GM18520 (cell line): ENCODE results near the gene RASGEF1C.

Source experiments
- ATAC-seq: cut with Tn5 transposase; IDR thresholded peaks from one replicate; pipeline ENCODE4 v1.9.1; 2021; ENCODE audit not compliant: unreplicated experiment

RASGEF1C gene

DNA sequence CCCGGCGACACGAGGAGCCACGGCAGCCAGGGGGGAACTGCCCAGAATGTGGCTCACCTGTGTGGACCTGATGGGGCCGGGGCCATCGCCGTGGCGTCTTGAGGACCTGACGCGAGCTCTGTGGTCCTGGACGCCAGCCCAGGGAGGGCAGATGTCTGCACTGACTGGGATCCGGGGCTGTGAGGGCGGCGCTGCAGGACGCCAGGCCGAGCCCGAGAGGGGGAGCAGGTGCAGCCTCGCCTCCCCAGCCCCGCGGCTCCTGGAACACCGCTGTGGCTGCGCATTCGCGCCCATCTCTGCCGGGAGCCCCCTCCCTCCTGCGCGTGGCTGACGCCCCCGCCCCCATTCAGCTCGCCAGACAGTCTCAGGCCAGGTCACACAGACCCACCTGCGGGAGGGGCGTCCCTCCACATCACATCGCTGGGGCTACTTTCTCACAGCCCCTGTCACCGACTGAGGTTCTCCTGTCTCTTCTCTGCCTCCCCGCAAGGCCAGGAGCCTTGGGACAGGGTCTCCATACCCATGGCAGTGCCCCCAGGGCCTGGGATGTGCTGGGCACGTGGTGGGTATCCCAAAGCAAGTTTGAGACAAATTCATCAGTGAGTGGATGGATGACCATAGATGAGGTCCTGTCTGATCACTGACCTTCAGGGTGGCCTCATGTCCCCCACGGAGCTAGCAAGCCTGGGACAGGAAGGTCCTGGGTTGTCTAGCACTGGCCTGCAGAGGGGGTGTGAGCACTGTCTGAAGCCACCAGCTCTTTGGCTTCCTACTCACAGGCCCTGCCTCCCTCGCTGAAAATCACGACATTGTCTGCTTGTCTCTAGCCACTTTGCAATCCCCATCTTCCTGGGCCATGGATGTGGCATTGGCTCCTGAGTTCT is 47.3 kb downstream of the RASGEF1C start:
- no peak for ATAC-seq

DNA sequence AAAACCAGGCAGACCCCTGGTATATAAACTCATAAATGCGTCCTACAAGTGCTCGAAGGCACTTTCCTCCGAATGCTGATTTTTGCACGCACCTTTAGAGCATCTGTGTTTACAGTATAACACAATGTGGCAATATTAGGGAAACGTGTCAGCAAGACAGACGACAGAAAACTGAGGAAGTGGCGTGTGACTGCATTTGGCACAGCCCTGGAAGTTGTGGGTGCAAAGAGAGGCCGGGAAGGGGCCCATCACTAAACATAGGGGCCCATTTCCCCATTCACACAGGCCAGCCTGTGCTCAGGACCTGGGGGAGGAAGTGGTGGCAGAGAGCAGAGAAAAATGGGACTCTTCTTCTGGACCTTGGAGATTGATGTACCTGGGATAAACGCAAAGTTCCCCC is 48.2 kb downstream of the RASGEF1C start:
- ATAC-seq: no peak

DNA sequence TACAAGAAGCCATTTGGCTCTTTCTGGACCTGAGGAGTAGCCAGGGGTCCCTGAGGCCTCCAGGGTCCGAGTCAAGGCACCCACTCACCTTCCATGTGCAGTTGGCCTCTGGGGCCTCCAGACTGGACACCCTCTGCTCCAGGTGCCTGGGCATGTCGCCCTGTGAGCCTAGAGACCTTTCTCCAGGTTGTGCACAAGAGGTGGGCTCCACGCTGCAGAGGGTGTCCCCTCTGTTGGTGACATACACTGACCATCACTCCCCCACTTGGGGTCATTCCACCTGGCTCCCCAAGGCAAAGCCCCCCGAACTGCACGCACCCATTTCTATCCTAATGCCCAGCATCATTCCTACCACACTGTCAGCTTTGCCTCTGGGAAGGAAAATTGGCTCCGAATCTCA is 48.8 kb downstream of the RASGEF1C start:
- no peak for ATAC-seq

DNA sequence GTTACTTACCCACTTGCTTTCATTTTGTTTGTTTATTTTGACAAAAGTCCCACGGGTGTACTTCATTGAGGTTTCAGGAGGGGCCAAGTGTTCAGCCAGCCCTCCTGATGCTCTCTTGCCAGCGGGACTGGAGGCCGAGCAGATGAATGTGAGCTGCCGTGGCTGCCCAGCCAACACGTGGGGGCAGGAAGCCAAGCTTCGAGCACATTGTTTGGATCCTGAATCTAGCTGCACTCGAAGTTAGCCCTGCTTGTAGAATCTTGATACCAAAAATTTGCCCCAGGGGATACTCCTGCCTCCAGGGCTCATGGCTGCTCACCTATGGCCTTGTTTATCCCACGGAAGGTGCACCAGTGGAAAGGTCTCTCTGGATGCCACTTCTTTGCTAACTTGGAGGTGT is 49.3 kb downstream of the RASGEF1C start:
- ATAC-seq: no peak

DNA sequence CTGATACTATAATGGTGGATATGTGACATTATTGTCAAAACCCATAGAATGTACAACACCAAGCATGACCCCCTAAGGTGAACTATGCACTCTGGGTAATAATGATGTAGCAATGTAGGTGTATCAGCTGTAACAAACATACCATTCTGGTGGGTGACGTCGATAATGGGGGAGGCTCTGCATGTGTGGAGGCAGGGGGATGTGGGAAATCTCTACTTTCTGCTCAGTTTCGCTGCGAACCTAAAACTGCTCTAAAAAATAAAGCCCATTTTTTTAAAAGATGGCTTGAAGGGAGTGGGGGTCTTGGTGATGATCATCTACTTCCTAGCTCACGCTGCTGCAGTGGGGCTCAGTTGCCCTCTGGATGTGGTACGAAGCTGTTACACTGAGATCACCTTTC is 51.1 kb downstream of the RASGEF1C start:
- ATAC-seq: no peak

DNA sequence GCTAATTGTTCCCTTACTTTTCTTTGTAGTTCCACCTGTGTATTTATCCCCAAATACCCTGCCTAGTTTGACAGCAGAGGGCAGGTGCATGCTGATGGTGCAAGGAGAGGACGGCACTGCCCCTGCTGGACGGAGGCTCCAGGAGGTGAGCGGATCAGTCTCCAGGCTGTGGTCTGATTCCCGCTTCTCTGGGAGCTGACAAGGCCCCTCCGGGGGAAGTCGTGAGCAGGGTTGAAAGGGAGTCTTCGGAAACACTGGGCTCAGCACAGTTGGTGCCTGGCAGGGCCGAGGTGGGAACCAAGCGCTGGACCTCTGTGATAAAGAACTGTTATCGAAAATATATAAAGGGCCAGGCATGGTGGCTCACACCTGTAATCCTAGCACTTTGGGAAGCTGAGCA is 52.9 kb downstream of the RASGEF1C start:
- no peak for ATAC-seq

DNA sequence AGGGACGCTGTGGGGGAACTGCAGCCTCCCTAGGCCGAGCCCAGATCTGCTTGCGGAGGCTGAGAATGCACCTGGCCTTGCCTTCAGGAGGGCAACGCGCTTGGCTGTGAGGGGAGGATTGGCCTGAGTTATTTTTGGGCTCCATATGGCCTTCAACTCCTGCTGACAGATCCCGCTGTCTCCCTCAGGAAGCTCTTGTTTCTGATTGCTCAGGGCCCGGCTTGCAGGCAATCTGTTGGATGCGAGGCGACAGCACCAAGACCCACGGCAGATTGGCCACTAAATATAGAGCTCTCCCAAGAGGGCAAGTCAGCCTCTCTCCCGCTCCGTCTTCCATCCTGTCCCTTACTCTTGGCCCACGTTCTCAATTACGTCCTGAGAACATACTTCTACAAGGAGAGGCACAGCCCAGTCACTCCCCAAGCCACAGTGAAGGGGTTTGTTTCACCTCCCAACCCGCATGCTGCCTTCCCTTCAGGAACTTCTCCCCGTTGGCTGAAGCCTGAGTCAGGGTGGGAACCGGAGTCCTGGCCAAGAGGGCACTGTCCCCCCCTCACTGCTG is 53.6 kb downstream of the RASGEF1C start:
- ATAC-seq: no peak

DNA sequence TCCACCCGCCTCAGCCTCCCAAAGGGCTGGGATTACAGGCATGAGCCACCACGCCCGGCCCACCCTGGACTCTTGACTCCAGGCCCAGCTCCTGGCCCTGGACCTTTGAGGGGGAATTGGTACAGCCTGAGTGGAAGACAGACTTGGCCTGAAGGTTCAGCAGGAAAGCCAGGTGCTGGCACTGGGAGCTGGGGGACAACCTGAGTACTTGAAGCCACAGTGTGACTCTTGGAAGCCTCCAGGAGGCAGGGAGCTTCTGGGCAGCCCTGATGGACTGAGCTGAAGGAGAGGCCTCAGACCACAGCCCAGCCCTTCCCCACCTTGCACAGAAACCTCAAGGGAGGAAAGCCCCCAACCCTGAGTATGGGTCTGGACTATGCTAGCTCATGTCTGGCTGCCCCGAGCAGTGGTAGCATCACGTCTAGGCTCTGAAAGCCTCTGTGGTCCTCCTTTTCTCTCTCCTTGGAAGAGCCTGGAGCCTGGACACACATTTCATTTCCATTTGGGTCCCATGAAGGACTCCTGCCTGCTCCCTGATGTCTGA is 54.1 kb downstream of the RASGEF1C start:
- ATAC-seq: no peak

DNA sequence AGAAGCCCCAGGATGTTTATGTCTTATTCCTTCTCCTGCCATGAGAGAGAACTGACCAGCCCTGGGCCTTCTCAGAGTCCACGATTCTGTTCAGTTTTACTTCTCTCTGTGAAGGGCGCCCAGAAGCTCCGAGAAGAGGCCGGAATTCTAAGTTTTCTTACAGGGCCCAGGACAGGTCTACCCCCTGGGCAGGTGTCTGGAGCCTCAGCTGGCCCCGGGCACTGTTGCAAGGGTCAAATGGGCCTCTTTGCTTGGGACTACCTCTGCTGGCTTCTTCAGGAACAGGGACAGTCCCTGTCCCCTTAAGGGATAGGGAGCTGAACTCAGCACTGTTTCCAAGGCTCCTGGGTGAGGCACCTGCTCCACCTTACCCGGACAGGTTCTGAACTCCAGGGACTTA is 55.0 kb downstream of the RASGEF1C start:
- no peak for ATAC-seq

DNA sequence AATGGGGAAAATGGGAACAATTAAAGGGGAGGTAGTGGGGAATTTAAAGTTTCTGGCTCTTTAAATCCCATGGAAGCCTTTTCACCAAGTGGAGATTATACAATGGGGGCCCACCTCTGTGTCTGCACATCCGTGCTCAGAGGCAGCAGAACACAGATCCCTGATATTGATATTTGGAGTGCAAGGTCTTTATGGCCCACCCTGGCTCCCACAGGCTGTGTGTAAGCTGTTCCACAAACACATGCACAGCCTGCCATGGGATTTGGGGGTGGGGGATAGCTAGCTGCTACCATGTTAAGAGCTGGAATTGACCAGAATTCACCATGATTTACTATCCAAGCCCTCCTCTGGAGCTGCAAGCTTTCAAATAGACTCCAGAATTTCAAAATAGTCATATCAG is 55.9 kb downstream of the RASGEF1C start:
- ATAC-seq: no peak

DNA sequence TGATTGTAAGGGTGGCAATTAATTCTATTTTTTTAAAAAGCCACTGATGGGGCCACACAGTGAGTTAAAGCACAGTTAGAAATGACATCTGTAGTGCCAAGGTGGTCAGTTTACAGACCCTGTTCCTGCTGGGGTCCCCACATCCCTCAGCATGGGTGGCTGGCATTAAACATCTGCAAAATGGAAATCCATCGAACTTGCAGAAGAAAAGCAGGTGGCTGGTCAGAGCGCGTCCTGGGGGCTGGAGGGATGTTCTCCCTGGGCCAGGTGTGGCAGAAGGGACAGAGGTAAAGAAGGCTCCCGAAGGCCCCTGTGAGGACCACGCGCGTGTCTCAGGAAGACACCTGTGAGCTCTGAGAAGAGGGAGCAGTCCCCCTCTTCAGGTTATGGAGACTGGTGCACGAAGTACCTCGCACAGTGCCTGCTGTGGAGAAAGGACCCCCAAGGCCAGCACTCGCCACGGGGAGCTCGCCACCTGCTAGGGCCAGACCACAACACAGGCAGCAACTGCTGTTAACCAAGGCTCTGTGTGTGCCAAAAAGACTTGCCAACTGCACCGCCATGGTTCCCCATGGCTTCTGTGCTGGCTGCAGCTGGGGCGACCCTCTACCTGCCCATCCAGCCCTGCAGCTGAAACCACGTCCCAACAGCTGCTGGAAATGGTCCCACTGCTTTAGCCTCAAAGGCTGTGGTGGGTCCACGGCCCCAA is 65.2 kb downstream of the RASGEF1C start:
- no peak for ATAC-seq

DNA sequence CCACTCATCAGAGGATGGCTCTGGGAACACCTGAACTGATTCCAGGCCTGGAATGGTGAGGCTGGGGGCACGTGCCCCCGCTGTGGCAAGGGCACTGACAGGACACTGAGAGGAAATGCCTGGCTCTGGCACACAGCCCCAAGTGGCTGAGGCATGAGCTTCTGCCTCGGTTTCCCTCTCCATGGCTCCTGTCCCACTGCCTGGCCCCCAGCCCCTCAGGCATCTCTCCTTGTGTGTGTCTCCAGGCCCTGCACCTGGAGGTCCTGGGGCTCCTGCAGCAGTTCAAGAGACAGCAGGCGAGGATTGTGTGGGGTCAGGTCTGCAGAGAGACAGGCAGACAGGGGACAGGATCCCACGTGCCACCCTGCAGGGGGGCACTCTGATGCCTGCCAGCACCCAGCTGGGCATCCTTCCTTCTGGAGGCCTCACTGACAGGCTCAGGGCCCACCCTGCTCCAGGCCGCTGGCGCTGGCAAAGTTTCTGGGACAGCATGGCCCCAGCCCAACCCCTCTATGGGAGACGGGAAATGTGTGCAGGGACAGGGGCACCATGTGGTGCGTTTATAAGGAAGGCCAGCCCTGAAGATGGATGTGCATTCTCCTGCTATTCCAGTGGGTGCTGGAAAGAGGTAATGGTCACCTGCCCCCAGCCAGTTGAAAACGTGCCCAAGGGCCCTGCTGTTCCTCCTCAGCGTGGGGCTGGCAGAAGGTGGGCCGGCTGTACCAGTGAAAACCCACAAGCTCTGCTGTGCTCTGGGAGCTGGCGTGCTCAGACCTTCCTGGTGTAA is 66.0 kb downstream of the RASGEF1C start:
- no peak for ATAC-seq

DNA sequence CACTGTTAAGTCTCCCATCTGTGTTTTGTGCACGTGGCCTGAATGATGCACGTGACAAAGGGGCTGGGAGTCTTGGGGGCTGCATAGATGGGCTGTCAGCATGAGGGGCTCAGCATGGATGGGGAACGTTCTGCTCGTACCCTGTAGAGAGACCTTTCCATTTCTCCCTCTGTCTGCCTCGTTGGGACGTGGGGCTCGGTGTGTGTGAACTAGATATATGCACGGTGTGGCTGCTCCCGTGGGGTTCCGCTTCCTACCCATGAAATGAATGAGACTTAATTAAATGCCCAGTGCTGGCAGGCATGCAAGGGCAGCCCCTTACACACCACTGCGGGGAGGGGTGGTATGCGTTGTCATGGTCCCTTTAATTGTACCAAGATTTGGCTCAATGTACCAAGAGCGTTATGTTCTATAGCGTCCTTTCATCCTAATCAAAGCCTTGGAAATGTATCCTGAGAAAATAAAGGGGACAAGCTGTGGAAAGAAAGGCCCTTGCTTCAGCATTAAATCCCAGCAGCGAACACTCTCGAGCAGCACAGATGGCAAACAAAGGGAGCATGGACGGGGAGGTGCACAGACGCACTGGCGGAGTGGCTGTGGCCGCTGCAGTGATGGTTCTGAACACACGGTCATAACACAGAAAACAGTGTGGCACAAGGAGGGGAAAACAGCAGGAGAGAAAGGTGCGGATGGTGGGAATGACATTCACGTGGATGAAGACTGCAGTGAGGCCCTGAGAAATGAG is 66.8 kb downstream of the RASGEF1C start:
- ATAC-seq: no peak

DNA sequence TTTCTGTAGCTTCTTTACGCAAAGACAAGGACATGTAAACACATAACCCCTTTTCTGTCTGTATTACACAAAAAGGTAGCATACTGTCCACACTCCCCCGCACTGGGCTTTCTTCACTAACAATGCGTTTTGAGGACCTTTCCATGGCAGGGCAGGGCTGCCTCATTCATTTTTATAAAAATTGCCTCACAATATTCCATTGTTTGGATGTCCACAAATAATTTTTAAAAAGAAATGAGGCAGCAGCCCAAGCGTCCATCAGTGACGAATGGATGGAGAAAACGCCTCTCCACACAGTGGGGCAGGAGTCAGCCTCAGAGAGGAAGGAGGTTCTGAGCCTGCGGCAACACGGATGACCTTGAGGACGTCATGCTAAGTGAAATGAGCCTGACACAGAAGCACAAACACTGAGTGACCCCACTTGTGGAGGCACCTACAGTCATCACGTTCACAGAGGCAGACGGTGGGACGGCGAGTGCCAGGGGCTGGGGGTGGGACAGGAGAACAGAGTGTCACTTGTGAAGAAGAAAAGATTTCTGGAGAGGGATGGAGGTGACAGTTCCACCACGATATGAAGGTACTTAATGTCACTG is 67.8 kb downstream of the RASGEF1C start:
- no peak for ATAC-seq

DNA sequence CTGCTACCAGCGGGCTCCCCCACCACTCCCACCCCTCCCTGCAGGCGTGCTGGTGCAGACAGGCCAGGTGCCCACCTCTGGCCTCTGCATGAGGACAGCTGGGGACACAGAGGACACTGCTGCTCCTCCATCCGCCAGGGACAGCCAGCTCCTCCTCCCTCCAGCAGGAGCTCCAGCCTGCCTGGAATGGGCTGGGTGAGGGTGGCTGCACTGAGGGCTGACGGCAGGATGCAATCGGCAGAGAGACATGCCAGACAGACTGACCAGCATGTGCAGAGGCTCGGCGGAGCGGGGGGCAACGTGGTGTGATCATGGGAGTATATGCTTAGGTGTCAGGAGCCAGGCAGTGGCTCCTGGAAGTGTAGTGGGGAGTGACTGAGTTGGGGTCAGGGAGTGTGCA is 68.4 kb downstream of the RASGEF1C start:
- no peak for ATAC-seq

DNA sequence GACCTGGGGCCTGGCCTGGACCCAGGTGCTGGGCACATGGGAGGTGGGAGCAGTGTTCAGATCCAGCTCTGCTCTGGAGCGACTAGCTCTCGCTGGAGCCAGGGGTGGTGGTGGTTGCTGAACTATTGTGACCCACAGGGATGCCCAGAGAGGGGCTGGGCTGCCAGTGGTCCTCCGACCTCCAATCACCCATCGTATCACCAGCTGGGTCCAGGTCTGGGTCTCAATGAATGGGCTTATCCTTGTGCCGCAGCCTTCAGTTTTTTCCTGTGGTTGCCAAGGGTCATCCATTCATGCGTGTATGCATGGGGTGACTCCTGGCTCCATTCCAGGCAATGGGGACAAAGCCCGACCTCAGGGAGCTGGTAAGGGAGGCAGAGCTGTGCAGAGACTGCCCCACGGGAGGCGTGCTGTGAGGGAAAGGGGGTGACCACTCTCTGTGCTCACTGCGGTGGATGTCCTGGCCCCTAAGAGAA is 68.9 kb downstream of the RASGEF1C start:
- no peak for ATAC-seq

DNA sequence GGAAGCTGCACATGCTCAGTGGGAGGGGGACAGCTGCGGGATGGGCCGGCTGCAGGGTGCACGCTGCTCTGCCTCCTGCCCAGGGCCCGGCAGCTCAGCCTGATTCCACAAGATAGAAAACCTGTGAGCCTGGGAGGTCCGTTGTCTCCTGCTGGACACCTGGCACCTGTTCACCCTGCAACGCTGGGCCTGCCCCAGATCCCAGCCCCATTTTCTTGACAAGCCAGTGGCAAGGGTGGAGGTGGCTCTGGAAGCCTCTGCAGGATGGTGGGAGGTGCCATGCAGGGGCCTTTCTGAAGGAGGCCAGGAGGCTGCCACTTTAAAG is 69.3 kb downstream of the RASGEF1C start:
- no peak for ATAC-seq

DNA sequence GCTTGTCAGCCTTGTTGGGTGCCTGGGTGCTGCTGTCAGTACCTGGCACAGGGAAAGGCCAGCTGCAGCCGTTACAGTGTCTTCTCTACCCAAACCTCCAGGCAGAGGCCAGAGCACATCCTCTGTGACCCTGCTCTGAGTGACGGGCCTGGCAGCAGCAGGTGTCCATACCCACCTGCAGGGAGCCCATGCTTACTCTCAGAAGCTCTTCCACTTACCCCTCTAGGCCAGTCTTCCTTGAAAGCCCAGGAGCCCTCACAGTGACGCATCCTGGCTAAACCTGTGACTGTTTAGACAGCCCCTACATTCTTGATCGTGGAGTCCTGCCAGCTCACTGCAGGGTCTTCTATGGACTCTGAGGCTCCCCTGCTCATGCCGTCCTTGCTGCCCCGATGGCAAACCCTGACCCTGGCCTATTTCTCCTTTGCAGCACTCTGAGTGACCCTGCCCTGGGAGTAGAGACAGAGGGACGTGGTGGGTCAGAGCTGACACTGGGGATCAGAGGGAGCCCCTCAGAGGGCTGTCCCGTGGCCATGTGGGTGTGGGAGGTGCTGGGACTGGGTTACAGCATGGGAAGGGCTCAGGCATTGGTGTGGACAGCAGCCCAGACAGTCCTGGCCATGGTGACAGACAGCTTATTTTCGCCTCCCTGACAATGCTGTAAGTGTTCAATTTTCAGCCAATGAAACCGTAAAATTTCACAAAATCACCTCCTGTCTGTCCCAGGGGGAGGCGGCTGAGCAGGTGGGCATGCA is 69.9 kb downstream of the RASGEF1C start:
- no peak for ATAC-seq
